GM19395 (cell line): ENCODE results near the gene RAPGEF4.
A peak's percentile ranks its signal among the peaks of the same experiment; 100 is the strongest.

ENCODE experiments used
- ATAC-seq: cut with Tn5 transposase; IDR thresholded peaks from one replicate; pipeline ENCODE4 v1.9.1; 2021; ENCODE audit warnings: mild to moderate bottlenecking, moderate library complexity; ENCODE audit not compliant: unreplicated experiment

Gene RAPGEF4

DNA sequence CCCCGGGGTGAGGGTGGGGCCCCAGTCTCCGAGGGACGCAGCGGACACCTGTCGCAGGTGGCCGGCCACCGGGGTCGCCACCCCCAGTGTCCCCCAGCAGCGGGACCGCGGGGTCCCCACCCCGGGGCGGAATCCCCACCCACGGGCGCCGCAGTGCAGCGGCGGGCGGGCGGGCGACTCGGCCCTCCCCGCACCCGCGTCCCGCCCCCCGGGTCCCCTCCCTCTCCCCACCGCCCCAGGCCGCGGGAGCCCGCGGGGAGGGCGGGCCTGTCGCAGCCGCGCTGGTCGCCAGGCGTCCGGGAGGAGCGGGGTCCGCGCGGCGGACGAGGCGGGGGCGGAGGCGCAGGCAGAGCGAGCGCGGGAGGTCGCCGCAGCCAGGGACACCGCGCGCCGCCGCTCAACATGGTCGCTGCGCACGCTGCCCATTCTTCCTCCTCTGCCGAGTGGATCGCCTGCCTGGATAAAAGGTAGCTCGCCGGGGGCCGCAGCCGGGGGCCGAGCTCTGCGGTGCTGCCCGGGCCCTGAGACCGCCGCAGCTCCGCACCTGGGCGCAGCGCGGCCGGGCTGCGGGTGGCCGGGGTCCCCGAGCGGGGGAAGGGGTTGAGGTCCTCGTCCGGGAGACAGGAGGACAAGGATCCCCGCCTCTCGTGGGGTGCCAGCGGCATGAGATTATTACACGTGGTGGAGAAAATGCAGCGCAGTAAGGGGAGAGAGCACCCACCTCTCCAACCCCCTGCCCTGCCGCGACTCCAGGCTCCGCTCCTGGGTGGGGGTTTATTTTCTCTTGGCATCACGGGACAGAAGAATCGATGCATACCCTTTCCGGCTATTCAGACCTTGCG is at the start of gene RAPGEF4:
Gene RAPGEF4 (plus strand): TSS at position 264 of the 842 bp plus-strand sequence. CDS start 139 bp downstream, at position 403.
- no peak for ATAC-seq

DNA sequence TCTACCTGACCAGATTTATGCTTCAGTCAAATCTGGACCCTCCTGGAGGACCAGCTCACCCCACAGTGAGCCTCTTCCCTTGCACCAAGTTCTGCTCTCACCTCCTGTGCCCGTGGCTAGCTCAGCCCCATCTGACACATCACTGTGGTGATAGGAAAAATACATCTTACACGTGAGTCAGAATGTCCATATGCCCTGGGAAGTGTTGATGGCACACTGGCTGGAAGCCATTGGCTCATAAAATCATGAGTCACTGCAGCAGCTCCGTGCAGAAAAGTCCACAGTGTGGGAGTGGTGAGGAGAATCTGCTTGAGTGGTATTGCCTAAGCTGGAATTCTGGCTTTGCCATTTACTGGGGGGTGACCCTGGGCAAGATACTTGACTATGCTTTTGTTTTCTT is 42.6 kb upstream of the RAPGEF4 start:
- no peak for ATAC-seq

DNA sequence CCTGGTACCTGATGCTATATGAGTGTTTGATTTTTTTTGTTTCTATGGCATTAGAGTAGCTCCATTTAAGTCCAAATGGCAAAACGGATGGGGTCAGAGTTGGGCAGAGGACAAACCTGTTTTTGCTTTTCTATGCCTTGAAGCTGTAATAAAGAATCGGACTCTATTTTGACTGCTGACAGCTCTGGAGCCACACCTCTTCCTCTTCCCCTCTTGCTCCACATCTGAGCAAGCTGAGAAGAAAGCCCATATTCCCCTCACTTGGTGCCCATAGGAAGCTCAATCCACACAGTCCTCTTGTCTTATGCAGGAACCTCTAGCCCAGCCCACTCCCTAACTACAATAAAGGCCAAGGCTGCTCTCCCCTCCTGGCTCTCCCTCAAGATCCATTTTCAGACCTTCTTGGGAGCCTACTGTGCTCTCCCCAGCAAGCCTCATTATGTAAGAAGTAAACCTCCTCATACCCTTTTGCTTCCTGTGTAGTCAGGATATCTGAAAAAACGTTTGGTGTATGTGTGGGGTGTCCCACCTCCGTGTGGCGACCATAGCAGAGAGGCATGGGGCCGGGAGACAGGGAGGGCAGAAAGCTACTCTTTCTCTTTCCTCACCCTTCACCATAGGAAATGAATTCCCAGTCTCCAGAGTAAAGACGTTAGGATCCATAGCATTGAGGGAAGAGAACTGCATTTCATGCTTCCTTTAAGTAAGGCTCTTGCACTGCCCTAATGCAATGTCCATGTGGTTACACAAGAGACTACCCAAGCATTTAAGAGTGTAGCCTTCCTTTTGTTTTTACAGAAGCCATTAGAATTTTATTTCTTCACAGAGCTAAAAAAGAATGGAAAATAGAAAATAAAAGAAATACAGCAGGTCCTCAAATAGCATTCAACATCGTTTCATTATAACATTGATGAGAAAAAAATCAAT is 41.9 kb upstream of the RAPGEF4 start:
- no peak for ATAC-seq

DNA sequence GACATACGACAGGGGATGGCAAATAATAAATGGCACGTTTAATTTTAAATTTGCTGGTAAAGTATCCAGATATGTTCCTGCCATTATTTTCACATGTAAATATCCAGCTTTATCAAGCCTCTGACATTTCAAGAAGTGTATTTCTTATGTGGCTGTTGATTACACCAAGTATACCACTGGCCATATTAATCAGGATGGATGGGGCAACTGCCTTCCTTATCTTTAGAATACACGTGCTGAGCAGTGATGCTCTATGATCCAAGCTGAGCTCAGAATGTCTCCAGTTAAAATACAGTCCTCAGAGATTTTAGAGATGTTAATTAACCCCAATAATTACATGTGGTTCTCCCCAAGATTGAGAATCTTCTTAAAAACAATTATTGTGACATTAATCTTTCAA is 38.3 kb upstream of the RAPGEF4 start:
- ATAC-seq, result no peak

DNA sequence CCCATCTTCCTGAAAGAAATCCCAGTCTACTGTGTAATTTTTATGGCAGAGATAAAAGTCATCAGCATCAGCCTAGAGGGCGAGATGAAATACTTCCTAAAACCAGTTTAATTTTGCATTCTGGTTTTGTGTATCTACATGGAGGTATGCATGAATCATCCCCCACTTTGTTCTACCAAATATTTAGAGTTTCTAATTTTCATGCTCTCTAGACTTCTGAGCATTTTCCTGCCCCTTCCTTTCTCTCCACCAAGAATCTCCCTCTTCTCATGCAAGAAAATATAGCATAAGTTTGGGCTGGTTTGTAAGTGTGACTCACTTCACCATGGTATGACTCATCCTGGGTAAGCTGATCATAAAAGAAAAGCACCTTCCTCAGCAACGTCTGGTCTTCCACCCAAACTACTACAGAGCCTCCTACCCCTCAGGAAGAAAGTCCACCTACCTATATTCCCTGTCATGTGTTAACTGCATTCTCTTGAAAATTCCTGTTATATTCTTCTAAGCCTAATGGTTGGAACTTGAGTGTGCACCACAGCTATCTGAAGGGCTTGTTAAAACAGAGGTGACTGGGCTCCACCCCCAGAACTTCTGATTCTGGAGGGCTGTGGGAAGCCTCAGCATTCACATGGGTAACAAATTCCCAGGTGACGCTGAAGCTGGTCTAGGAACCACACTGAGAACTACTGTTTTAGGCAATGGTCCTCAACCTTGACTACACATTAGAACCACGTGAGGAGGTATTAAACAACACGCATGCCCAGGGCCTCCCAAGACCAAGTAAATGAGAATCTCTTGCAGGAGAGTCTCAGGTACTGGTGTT is 37.4 kb upstream of the RAPGEF4 start:
- ATAC-seq, result peak; percentile 91

DNA sequence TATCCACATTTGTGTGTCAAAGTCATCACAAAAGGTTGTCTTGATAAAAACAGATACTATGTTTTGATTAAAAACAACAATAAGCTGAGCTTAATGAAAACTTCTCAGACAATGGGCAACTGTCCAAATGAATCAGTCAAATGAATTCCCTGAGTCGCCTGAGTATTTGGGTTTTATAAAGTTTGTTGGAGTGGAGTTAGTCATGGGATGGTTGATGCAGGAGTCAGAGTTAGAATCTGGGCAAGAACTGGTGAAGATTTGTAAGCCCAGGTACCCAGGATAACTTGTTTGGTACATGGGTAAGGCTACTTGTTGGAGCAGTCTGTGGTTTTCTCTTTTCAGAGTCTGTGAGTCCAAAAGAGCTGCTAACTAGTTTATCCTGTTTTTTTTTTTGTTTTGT is 34.4 kb upstream of the RAPGEF4 start:
- ATAC-seq, result no peak

DNA sequence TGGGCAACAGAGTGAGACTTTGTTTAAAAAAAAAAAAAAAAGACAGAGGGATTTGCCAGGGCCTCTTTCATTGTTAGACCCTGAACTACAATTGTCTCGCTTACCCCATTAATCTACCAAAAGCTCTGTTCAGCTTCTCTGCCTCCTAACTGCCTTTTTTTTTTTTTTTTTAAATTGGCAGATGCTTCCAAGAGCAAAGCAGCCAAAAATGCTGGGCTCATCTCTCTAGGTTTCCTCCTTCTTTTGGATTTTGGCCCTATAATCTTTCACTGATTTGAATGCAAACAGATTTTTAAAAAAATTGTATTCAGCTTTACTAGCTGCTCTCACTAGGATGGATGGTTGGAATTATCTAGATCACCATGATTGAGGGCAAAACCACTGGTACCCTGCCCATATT is 33.2 kb upstream of the RAPGEF4 start:
- no peak for ATAC-seq

DNA sequence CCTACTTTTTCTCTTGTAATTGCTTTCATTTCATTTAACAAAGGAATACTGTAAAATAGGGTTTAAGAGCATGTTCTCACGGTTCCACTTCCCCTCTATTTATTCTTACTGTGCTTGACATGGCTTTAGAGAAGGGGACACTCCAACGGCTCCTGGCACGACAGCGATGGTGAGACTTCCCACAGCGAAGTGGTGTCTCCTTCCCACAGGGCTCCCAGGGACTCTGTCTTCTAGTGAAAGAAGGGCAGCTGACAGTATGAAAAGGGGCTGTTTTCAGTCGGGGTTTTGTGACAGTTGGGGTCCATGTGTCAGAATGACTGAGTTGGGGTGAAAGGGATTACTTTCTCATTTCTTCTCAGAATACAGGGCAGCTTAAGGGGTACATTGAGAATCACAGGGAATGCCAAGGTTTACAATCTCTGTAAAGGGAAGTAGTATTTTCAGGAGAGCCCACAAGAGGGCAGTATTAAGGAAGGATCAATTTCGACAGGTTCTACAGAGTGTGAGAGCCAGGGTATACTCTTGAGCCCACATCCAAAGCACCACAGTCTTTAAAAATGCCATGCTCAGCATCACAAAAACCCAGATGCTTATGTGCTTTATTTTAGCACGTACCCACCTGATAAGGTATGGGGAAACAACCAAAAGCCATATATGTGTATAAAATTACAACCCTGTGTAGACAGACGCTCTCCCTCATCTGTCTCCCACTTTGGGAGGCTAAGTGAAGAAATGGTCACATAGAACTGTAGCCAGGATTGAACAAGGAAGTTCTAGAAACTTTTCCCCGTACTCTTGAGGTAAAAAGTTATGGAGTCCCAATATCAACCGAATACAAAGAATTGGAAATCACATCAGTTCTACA is 31.3 kb upstream of the RAPGEF4 start:
- ATAC-seq, result no peak

DNA sequence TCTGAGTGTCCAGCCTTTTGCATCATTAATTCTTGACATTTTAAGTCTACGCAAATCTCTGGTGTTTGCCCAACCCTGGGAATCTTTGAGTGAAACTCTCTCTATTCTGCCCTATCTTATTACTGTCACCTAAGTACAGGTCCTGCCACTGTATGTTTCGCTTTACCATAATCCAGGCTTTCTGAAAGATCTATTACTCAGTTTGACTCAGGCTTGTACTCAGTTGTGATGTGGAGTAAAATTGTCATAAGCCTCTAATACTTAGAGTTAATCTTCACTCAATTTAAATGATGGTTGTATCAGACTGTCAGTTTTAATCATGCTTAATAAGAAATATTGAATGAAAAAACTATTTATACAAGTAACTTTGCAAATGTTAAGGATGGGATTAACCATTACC is 30.3 kb upstream of the RAPGEF4 start:
- no peak for ATAC-seq

DNA sequence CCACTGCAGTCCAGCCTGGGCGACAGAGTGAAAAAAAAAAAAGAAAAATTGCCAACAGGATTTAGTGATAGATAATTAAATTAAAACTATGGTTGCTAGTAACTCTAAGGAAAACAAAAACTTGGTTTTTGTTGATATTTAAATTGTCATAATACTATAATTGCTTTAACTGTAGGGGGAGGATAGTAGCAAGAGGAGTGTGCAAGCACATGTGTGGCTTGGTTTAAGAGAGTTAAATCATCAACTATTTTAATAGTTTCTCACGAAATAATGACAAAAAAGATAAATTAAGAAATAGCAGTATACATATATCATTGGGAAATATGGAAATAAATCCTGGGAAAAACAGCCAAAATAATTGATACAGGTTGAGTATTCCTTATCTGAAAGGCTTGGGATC is 27.4 kb upstream of the RAPGEF4 start:
- ATAC-seq, result no peak

DNA sequence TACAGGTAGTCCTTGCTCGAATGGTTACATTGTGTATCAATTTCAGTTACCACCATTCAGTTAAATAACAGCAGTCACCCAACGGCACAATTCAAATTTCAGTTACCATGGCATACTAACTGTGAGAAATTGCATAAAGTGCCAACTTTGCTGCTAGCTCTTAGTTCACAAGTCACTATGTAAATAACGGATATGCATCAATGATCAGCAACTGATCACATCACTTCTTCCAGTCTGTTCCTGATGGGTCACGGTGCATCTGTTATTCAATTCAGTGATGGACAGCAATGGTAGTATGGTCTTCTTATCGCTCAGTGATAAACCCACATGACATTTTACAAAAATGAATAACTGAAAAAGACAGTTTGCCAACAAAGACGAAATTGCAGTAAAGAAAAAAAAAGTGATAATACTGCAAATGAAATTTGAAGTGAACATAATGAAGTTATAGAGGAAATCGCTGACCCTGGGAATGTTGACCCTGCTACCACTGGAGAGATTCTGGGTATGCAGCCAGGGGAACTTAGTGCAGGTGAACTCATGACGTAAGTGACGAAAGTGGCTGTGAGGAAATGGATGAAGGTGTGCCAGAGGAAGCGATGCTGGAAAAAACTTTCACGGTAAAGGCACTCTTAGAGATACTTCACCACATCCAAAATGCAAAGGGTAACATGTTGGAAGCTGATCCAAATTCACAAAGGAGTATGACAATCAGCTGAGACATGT is 25.9 kb upstream of the RAPGEF4 start:
- no peak for ATAC-seq

DNA sequence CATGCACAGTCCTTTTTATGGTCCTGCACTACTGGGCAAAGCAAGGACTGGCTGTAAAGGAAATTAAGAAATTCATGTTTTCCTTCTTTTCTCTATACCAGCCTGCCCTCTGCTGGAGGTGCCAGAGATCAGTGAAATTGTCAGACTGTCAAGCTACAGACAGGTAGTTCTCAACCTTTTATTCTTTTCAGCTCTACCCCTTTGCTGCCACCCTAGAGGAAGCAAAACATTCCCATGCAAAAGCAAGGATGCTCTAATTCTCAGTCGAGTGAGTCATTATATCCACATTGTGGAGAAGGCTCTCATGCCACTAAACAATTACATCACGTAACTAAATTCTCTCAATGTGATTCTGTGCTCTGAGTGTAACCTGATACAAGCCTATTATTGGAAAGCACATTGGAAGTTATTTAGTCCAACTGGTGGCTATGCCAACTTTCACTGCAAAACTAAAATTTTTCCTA is 25.0 kb upstream of the RAPGEF4 start:
- no peak for ATAC-seq

DNA sequence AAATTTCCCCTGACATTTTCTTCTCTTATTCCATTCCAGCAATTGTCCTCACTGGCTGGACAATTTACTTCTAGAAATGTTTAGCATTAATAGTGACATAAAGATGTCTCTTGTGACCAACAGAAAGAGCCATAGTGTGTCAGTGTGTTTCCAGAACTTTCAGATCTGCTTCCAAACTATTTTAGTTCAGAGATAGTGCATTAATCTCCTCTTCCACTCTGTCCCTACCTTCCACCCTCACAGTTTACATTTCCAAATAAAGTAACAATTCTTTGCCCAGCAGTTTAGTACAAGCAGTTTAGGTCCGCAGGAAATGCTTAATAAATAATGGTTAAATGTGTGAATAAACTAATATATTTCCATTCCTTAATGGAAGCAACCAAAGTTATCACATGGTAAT is 24.5 kb upstream of the RAPGEF4 start:
- ATAC-seq, result no peak

DNA sequence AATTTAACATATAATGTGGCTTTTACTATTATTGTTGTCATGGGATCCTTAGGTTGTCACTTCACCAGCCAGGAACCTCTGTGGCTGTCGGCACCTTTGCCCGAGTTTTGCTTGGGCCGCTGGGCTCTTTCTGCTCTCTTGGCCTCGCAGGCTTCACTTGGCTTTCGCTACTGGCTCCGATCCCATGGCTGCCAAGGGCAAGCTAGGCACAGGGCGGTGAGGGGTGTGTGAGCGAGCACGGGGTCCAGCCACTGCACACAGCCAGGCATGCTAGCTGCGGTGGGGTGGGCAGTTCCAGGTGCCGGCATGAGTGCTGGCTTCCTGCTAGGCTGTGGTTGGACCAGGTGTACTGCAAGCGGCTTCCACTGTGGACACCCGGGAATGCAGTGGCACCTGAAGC is 23.4 kb upstream of the RAPGEF4 start:
- no peak for ATAC-seq

DNA sequence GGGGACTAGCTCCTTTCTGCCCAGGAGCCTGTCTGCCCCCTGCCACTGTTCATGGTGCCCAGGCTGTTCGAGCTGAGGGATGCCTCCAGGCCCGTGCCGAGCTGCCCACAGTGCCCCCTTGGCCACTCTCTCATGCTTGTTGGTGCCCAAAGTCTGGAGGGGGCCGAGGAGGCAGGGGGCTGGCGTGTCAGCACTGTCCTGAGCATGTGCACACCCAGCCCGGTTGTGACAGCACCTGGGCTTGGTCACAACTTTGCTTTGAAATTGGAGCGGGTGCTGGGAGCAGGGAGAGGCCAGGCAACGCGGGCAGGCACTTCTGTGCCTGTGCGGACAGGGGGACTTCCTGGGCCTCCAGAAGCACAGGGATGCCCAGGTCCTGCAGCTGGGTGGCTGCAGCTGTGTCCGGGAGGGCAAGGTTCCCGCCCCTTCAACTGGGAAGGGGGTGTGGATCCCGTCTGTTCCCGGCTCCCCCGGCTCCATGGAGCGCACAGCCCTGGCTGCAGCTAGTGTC is 22.2 kb upstream of the RAPGEF4 start:
- no peak for ATAC-seq

DNA sequence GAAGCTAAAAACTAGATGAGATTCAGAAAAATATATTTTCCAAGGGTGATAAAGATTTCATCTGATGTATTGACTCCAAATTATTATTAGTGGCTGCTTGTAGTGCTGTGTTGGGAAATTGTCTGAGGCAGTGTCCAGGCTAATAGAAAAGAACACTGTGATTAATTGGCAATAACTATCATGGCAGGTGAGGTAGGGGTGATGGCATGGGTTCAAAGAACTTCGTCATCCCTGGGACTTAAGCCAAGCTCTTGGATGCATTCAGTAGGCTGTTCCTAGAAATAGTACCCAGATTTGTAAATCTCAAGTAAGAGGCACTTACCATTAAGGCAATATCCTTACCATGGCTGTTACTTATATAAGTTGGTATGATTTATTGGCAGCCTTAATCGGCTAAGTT is 13.2 kb upstream of the RAPGEF4 start:
- ATAC-seq, result no peak

DNA sequence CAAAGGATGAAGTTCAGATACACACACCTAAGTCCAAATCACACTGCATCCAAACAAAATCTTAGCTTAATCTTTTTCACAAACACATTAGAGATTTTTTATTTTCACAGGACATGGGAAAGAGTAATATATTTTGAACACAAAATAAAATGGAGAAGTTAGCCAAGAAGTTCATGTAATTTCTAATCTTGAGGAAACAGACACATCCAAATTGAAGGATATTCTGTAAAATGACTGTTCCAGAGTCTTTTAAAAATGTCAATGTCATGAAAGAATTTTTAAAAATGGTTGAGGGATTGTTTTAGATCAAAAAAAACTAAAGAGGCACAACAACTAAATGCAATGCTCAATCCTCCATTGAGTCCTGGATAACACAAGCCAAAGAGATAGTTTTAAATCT is 12.4 kb upstream of the RAPGEF4 start:
- no peak for ATAC-seq

DNA sequence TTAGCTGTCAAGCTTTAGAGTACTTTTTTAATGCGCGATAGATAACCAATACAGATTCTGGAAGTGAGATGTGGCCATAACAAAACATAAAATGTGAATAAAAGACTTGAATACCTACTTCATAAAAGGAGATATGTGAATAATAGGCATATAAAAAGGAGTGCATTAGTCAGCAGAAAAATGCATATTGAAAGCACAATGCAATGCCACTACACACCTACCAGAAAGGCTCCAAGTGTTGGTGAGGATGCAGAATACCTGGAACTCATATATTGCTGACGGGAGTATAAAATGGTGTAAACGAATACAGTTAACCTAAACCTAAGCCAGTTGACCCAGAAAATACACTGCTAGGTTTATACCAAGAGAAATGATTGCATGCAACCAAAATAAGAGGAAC is 10.9 kb upstream of the RAPGEF4 start:
- no peak for ATAC-seq

DNA sequence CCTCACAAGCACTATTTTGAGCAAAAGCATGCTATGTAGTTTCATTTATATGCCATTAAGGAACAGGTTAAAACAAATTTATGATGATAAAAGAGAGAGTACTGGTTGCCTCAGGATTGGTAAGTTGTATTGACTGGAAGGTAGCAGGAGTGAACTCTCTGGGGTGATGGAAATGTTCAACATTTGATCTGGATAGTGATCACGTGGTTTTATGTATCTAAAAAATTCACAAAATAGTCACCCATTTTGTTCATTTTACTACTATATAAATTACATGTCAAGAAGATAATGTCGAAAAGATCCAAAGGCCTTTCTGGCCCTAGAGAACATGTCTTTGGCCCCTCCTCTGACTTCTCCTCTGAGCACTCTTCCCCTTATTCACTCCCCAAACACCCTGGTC is 10.4 kb upstream of the RAPGEF4 start:
- ATAC-seq, result no peak
